ENCODE measurements around the gene RTN4R. TPM values are rescaled to one million over a fixed set of nuclear protein-coding genes. Genes with fewer than 3 reads are reported as not detected.
A peak's percentile ranks its signal among the peaks of the same experiment; 100 is the strongest.

RTN4R gene
- total RNA-seq, 1 donor: under 0.01 TPM

DNA sequence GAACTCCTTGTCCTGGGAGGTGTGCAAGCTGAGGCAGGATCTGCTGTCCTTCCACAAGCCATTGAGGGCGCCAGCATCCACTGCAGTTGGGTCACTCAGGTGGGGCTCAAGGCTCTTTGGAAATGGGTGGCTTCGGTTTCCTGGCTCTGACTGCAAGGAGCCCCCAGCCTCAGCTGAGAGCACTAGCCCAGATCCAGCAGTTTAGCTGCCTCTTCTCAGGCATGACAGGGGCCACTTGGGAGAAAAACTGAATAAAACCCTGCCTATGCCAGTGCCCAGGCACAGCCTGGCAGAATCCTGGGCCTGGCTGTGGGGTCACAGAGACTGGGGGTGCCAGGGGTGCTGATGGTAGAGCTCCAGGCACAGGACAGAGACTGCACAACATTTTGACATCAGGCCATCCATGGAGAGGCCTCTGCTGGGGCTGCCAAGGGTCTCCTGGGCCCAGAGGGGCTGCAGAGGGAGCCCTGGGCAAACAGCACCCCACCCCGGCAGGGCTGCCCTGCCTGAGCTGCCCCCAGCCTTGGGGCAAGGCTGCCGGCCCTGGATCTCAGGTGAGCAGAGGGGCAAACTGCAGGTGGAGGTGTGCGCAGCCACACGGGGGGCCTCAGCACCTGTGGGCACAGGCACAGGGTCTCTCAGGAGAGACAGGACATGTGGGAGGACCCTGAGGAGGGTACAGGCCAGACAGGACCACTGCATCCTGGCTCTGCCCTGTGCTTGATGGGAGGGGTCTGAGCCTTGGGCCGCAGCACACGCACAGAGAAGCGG, 28.3 kb downstream of the RTN4R start:
- DNase-seq (ENCODE audit: insufficient read length, low spot score, missing footprints): no peak
- H3K4me2 ChIP-seq (ENCODE audit: insufficient read depth, low read length): no peak overlapping the region
- H4K20me1 ChIP-seq (ENCODE audit: insufficient read depth, low read length): no peaks in the 10 kb centered on the region
- H3K27ac ChIP-seq (ENCODE audit: low read depth, low read length): no peak overlapping the region
- H3K36me3 ChIP-seq (ENCODE audit: insufficient read depth, low read length): no peaks in the 10 kb centered on the region
- H3K4me3 ChIP-seq (ENCODE audit: insufficient read depth, low read length): no peak overlapping the region
- peaks cover 5% of the 10 kb centered on the region for H3K27me3 ChIP-seq (ENCODE audit: insufficient read depth, low read length)
- H3K9me3 ChIP-seq (ENCODE audit: low read depth, low read length): no peaks in the 10 kb centered on the region
- no peak overlapping the region for H2AFZ ChIP-seq (ENCODE audit: low read length)
- H3K79me2 ChIP-seq (ENCODE audit: insufficient read depth, low read length): no peaks in the 10 kb centered on the region
- TF ChIP-seq, protein P1, sequence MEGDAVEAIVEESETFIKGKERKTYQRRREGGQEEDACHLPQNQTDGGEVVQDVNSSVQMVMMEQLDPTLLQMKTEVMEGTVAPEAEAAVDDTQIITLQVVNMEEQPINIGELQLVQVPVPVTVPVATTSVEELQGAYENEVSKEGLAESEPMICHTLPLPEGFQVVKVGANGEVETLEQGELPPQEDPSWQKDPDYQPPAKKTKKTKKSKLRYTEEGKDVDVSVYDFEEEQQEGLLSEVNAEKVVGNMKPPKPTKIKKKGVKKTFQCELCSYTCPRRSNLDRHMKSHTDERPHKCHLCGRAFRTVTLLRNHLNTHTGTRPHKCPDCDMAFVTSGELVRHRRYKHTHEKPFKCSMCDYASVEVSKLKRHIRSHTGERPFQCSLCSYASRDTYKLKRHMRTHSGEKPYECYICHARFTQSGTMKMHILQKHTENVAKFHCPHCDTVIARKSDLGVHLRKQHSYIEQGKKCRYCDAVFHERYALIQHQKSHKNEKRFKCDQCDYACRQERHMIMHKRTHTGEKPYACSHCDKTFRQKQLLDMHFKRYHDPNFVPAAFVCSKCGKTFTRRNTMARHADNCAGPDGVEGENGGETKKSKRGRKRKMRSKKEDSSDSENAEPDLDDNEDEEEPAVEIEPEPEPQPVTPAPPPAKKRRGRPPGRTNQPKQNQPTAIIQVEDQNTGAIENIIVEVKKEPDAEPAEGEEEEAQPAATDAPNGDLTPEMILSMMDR (IDR thresholded peaks at IDR 0.05; ENCODE audit: extremely low read depth, low read depth, low read length): no peak
- H3K4me1 ChIP-seq (ENCODE audit: insufficient read depth, low read length): peaks cover 8% of the 10 kb centered on the region

DNA sequence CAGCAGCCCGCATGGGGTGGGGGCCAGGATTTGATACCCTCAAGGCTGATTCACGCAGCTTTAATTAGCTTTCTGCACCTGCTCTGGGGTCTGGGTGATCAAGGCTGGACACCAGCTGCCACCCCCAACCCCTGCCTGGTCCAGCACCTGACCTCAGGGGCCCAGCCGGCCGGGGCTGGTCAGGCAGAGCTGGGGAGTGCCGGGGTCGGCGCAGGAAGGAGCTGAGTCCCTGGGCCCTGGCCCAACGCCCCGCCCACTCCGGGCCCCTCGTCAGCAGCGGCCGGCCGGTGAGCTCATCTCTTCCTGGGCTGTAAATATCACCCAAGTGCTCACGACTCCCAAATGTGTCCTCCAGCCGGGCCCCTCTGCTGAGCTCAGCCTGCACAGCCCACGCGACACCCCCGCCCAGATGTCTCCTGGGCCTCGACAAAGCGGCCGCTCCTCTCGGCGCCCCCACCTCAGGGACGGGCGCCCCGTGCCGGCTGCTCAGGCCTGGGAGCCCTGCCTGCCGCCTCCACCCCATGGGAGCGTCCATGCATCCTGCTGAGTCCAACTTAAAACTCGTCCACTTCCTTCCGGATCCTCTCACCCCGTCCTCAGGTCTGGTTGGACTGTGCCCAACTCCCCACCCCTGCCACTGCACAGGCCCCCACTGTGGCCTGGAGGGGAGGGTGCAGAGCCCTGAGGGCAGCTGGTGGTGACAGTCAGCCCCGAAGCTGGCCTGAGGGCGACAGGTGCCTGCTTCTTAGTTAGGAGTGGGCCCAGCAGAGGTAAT, 29.0 kb downstream of the RTN4R start:
- no peaks in the 10 kb centered on the region for H4K20me1 ChIP-seq (ENCODE audit: insufficient read depth, low read length)
- no peak overlapping the region for H3K4me3 ChIP-seq (ENCODE audit: insufficient read depth, low read length)
- H3K79me2 ChIP-seq (ENCODE audit: insufficient read depth, low read length): no peaks in the 10 kb centered on the region
- no peak overlapping the region for H3K27ac ChIP-seq (ENCODE audit: low read depth, low read length)
- no peaks in the 10 kb centered on the region for H3K9me3 ChIP-seq (ENCODE audit: low read depth, low read length)
- H2AFZ ChIP-seq (ENCODE audit: low read length): peak overlapping the region; percentile 47
- TF ChIP-seq, protein P1 (IDR thresholded peaks at IDR 0.05; ENCODE audit: extremely low read depth, low read depth, low read length): no peak
- H3K36me3 ChIP-seq (ENCODE audit: insufficient read depth, low read length): no peaks in the 10 kb centered on the region
- peaks cover 5% of the 10 kb centered on the region for H3K27me3 ChIP-seq (ENCODE audit: insufficient read depth, low read length)
- H3K4me1 ChIP-seq (ENCODE audit: insufficient read depth, low read length): peaks cover 8% of the 10 kb centered on the region
- DNase-seq (ENCODE audit: insufficient read length, low spot score, missing footprints): peak; percentile 96
- peak overlapping the region; percentile 18 for H3K4me2 ChIP-seq (ENCODE audit: insufficient read depth, low read length)

DNA sequence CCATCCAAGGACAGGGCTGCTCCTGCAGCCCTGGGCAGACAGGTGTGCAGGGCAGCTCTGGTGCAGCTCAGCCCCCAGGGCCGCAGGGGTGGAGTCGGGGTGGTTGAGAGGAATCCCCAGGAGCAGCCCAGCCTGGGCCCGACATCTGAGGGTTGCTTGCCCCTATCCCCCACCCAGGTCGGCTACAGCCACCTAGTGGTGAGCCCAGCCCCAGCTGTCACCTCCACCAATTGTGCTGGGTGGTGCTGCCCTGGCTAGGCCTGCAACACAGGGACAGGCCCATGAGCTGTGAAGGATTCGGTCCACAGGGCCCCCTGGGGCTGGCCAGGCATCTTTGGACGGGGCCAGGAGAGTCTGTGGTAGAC, 29.6 kb downstream of the RTN4R start:
- DNase-seq (ENCODE audit: insufficient read length, low spot score, missing footprints): no peak
- Histone ChIP-seq H3K4me3 (ENCODE audit: insufficient read depth, low read length) (no peak overlapping the region), H4K20me1 (ENCODE audit: insufficient read depth, low read length) (no peaks in the 10 kb centered on the region), H2AFZ (ENCODE audit: low read length) (no peak overlapping the region), H3K4me2 (ENCODE audit: insufficient read depth, low read length) (no peak overlapping the region), H3K27ac (ENCODE audit: low read depth, low read length) (no peak overlapping the region), H3K36me3 (ENCODE audit: insufficient read depth, low read length) (no peaks in the 10 kb centered on the region), H3K79me2 (ENCODE audit: insufficient read depth, low read length) (no peaks in the 10 kb centered on the region), H3K9me3 (ENCODE audit: low read depth, low read length) (no peaks in the 10 kb centered on the region), H3K27me3 (ENCODE audit: insufficient read depth, low read length) (peaks cover 5% of the 10 kb centered on the region), H3K4me1 (ENCODE audit: insufficient read depth, low read length) (peaks cover 4% of the 10 kb centered on the region)
- TF ChIP-seq, protein P1 (IDR thresholded peaks at IDR 0.05; ENCODE audit: extremely low read depth, low read depth, low read length): no peak

Measured in osteoblast (primary cell).